Renal pelvis (tissue), 4 donors: Measurements from ENCODE around the gene GALNT9. TPM values are rescaled to one million over a fixed set of nuclear protein-coding genes. Genes with fewer than 3 reads are reported as not detected.

Experiments
- DNase-seq: peaks from one replicate; pipeline ENCODE4 v3.0.0-alpha.2; 2013
- polyA plus RNA-seq, 3 donors: library from polyadenylated mRNA; unstranded; fragments of 120-200 nt; gene quantifications; one replicate each; pipeline ENCODE4 v1.2.1, GENCODE V29; 2013; ENCODE audit not compliant: insufficient read length in 3 of 3

Gene GALNT9
- polyA plus RNA-seq, 3 donors: 10.5 to 11.8 (median 11.3) TPM

- DNase-seq: no peak
These were observed 47.1 kb downstream of the GALNT9 start for GRCh38 chr12:132282031-132282949.

- DNase-seq: no peak
These were observed 48.4 kb downstream of the GALNT9 start for GRCh38 chr12:132281038-132281437.

GRCh38 chr12:132280406-132280805 lies 49.0 kb downstream of the GALNT9 start:
- DNase-seq: no peak

- no peak for DNase-seq
These were observed 49.5 kb downstream of the GALNT9 start for GRCh38 chr12:132279930-132280329.

- peak; percentile 85 for DNase-seq
These were observed 50.1 kb downstream of the GALNT9 start for GRCh38 chr12:132279184-132279889.

GRCh38 chr12:132278401-132279183 lies 50.8 kb downstream of the GALNT9 start:
- no peak for DNase-seq

GRCh38 chr12:132277949-132278348 lies 51.4 kb downstream of the GALNT9 start:
- DNase-seq: no peak

- no peak for DNase-seq
These were observed 51.9 kb downstream of the GALNT9 start for GRCh38 chr12:132277374-132277941.

GRCh38 chr12:132276827-132277373 lies 52.5 kb downstream of the GALNT9 start:
- DNase-seq: no peak

- no peak for DNase-seq
These were observed 53.1 kb downstream of the GALNT9 start for GRCh38 chr12:132276066-132276826.

- DNase-seq: no peak
These were observed 53.8 kb downstream of the GALNT9 start for GRCh38 chr12:132275631-132276030.

GRCh38 chr12:132275110-132275531 lies 54.3 kb downstream of the GALNT9 start:
- peak; percentile 79 for DNase-seq

GRCh38 chr12:132273992-132274334 lies 55.4 kb downstream of the GALNT9 start:
- DNase-seq: no peak

- no peak for DNase-seq
These were observed 56.7 kb downstream of the GALNT9 start for GRCh38 chr12:132272711-132273110.

- DNase-seq: no peak
These were observed 57.7 kb downstream of the GALNT9 start for GRCh38 chr12:132271755-132272092.

GRCh38 chr12:132270969-132271754 lies 58.2 kb downstream of the GALNT9 start:
- no peak for DNase-seq

GRCh38 chr12:132270516-132270915 lies 58.9 kb downstream of the GALNT9 start:
- no peak for DNase-seq

GRCh38 chr12:132269271-132269968 lies 60.0 kb downstream of the GALNT9 start:
- no peak for DNase-seq

GRCh38 chr12:132268674-132269073 lies 60.7 kb downstream of the GALNT9 start:
- peak; percentile 88 for DNase-seq
